Esophagus muscularis mucosa (tissue), 4 donors: Measurements from ENCODE around the gene TIMP2.

Experiments
- CTCF ChIP-seq, 3 experiments: fragments of 200-600 bp in 2 of 3; fragments of 450-650 bp in 1 of 3; sonication (generic) in 2 of 3; IDR thresholded peaks; one replicate each; pipeline ENCODE4 v1.5.1; 2017 to 2019; ENCODE audit warnings: antibody characterized with exemption in 3 of 3, mild to moderate bottlenecking in 2 of 3, moderate library complexity in 1 of 3
- EP300 ChIP-seq: sonication (generic); formaldehyde crosslinking; IDR thresholded peaks from one replicate; pipeline ENCODE4 v1.6.1; 2017; ENCODE audit warnings: antibody characterized with exemption
- POLR2A ChIP-seq: fragments of 450-650 bp; IDR thresholded peaks from one replicate; pipeline ENCODE4 v1.6.1; 2017; ENCODE audit warnings: antibody characterized with exemption, moderate library complexity, mild to moderate bottlenecking, low read depth

- TF ChIP-seq POLR2A (no peak), CTCF (IDR thresholded peaks at IDR 0.05) (no peak), EP300 (no peak)
Measured at GRCh38 chr17:78836420-78837021, 88.7 kb downstream of the TIMP2 start.
